Choroid plexus epithelial cell (primary cell): ENCODE results near the gene CEBPG.

Source experiments
- DNase-seq: peaks from one replicate; pipeline ENCODE4 v3.0.0-alpha.2; 2010; ENCODE audit warnings: low read depth
- H3K4me3 ChIP-seq: 2 replicates; pipeline ENCODE4 v1.5.1; 2011; ENCODE audit warnings: low read depth, mild to moderate bottlenecking, control low read depth, low read length, moderate library complexity
- TF ChIP-seq, protein P1 (sequence below): conservative IDR thresholded peaks from 2 replicates; pipeline ENCODE4 v1.5.1; 2011; ENCODE audit warnings: low read depth, mild to moderate bottlenecking, control low read depth, inconsistent platforms, low read length, moderate library complexity

Gene CEBPG

GRCh38 chr19:33393286-33394005 lies 19.9 kb downstream of the CEBPG start:
- DNase-seq: no peak
- no peak overlapping the region for H3K4me3 ChIP-seq
- TF ChIP-seq, protein P1, sequence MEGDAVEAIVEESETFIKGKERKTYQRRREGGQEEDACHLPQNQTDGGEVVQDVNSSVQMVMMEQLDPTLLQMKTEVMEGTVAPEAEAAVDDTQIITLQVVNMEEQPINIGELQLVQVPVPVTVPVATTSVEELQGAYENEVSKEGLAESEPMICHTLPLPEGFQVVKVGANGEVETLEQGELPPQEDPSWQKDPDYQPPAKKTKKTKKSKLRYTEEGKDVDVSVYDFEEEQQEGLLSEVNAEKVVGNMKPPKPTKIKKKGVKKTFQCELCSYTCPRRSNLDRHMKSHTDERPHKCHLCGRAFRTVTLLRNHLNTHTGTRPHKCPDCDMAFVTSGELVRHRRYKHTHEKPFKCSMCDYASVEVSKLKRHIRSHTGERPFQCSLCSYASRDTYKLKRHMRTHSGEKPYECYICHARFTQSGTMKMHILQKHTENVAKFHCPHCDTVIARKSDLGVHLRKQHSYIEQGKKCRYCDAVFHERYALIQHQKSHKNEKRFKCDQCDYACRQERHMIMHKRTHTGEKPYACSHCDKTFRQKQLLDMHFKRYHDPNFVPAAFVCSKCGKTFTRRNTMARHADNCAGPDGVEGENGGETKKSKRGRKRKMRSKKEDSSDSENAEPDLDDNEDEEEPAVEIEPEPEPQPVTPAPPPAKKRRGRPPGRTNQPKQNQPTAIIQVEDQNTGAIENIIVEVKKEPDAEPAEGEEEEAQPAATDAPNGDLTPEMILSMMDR: no peak

GRCh38 chr19:33394006-33394722 lies 20.7 kb downstream of the CEBPG start:
- TF ChIP-seq, protein P1: no peak
- DNase-seq: peak; percentile 65
- H3K4me3 ChIP-seq: no peak overlapping the region

DNA sequence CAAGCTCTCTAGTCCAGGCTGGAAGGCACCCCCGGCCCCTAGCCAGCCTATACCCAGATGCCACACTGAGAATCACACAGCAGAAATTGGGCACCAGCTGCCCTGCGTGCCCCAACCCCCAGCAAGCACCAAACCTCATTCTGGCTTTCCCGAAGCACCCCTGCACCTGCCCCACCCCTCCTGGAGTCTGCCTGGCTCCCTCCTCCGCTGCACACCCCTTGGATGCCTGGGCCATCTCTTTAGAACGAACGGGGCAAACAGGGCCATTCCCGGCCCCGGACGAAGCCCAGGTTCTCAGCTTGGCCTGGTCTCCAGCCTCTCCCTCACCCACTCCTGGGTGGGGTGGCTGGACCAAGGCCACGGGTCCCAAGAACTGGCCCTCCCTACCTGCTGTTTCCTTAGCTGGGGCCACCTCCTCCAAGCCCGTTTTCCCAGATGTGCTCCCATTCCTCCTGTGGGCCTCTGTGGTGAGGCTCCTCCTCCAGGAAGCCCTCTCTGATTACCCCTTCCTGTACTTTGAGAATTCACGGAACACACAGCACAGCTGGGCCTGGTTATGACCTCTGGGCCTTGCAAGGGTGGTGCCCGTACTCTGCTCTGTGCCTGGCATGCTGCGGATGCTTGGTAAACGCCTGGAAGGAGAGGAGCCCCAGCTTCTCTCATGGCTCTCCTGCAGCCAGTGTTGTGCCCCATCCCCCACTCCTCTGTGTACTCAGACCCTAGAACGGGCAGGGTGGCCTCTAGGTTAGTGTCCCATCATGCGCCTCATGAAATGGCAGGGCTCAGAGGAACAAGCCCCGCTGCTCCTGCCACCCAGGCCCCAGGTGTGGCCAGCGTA lies 21.4 kb downstream of the CEBPG start:
- DNase-seq: no peak
- no peak overlapping the region for H3K4me3 ChIP-seq
- TF ChIP-seq, protein P1: no peak

- no peak for DNase-seq
- H3K4me3 ChIP-seq: no peak overlapping the region
Observed at GRCh38 chr19:33395561-33396550, 22.3 kb downstream of the CEBPG start.

GRCh38 chr19:33396701-33397535 lies 23.4 kb downstream of the CEBPG start:
- no peak overlapping the region for H3K4me3 ChIP-seq
- no peak for DNase-seq
- TF ChIP-seq, protein P1: no peak

More at GRCh38 chr19:33395561-33396550, 22.3 kb downstream of the CEBPG start:
- TF ChIP-seq, protein P1: no peak
